Endothelial cell of umbilical vein (primary cell): Measurements from ENCODE around the gene RNLS. TPM values are rescaled to one million over a fixed set of nuclear protein-coding genes. Genes with fewer than 3 reads are reported as not detected.

Experiments
- BruUV-seq: library from RNA; stranded (reverse); fragments of 400-500 nt; replicated peaks from 2 replicates; lab custom pipeline; 2021; lab: Mats Ljungman, UMichigan
- CTCF ChIA-PET: fragments of 300-600, 350-600 bp; sonication (Branson Sonifier 250); formaldehyde crosslinking; loops from one replicate; lab custom pipeline; 2021; ENCODE audit warnings: antibody characterized with exemption, inconsistent platforms; lab: Charles Lee
- POLR2A ChIA-PET: fragments of 300-600, 350-600 bp; sonication (Branson Sonifier 250); formaldehyde crosslinking; loops from one replicate; lab custom pipeline; 2021; ENCODE audit warnings: antibody characterized with exemption, inconsistent platforms; lab: Charles Lee
- DNase-seq: peaks from one replicate; pipeline ENCODE4 v3.0.0-alpha.2; 2011; ENCODE audit warnings: low read depth, low spot score
- FAIRE-seq: peaks from 2 replicates; lab custom pipeline; 2011; peaks lifted over from hg19 to GRCh38; lab: Jason Lieb, UNC
- H2AFZ ChIP-seq: 2 replicates; pipeline ENCODE4 v1.6.0; 2012; ENCODE audit warnings: low read depth, low read length, control low read depth, inconsistent platforms
- H3K27ac ChIP-seq: 2 replicates; pipeline ENCODE4 v1.5.1; 2011; ENCODE audit warnings: low read depth, mild to moderate bottlenecking, control low read depth, low read length, moderate library complexity; ENCODE audit not compliant: insufficient read depth
- H3K27me3 ChIP-seq, 2 experiments: 2 replicates each; pipeline versions ENCODE4 v1.6.0 to v1.6.1; 2011; ENCODE audit warnings: low read length in 2 of 2, mixed read lengths in 1 of 2; ENCODE audit not compliant: control insufficient read depth in 2 of 2, insufficient read depth in 2 of 2
- H3K36me3 ChIP-seq, 2 experiments: 2 replicates in 1 of 2; 3 replicates in 1 of 2; pipeline ENCODE4 v1.5.1; 2011; ENCODE audit warnings: low read length in 2 of 2, mild to moderate bottlenecking in 1 of 2, moderate library complexity in 1 of 2; ENCODE audit not compliant: control insufficient read depth in 2 of 2, insufficient read depth in 2 of 2; ENCODE audit errors: extremely low read depth in 1 of 2
- H3K4me1 ChIP-seq: 3 replicates; pipeline ENCODE4 v1.5.1; 2011; ENCODE audit warnings: mild to moderate bottlenecking, low read length; ENCODE audit not compliant: control insufficient read depth, insufficient read depth; ENCODE audit errors: extremely low read depth
- H3K4me2 ChIP-seq: 2 replicates; pipeline ENCODE4 v1.6.1; 2011; ENCODE audit warnings: low read length, control low read depth, mixed read lengths; ENCODE audit not compliant: insufficient read depth
- H3K4me3 ChIP-seq, 3 experiments: fragments of 200-600 bp in 1 of 3; sonication (generic), shearing (Covaris generic) in 1 of 3; replicated peaks in 1 of 3; 2 replicates each; pipeline ENCODE4 v1.5.1; 2011 to 2016; ENCODE audit warnings: control low read depth in 3 of 3, low read length in 3 of 3, mild to moderate bottlenecking in 2 of 3, inconsistent platforms in 1 of 3, low read depth in 1 of 3, moderate library complexity in 1 of 3; ENCODE audit not compliant: insufficient read depth in 1 of 3
- H3K79me2 ChIP-seq: 2 replicates; pipeline ENCODE4 v1.6.0; 2012; ENCODE audit warnings: low read length, inconsistent platforms; ENCODE audit not compliant: control insufficient read depth, insufficient read depth
- H3K9ac ChIP-seq: replicated peaks from 2 replicates; pipeline ENCODE3; 2011; ENCODE audit warnings: low read length, control low read depth; ENCODE audit not compliant: insufficient read depth; ENCODE audit errors: extremely low read depth
- H3K9me1 ChIP-seq: replicated peaks from 3 replicates; pipeline ENCODE4 v1.6.0; 2011; ENCODE audit warnings: mild to moderate bottlenecking, low read length; ENCODE audit not compliant: control insufficient read depth, insufficient read depth; ENCODE audit errors: extremely low read depth
- H3K9me3 ChIP-seq: replicated peaks from 2 replicates; pipeline ENCODE4 v1.5.1; 2012; ENCODE audit warnings: low read length, inconsistent platforms; ENCODE audit not compliant: control insufficient read depth, insufficient read depth
- H4K20me1 ChIP-seq: replicated peaks from 2 replicates; pipeline ENCODE3; 2011; ENCODE audit warnings: mild to moderate bottlenecking, low read length; ENCODE audit not compliant: control insufficient read depth, insufficient read depth; ENCODE audit errors: extremely low read depth
- CTCF ChIP-seq, 2 donors: IDR thresholded peaks; 1 replicate in 1 of 2; 2 replicates in 1 of 2; pipeline ENCODE4 v1.5.1; 2011; ENCODE audit warnings: low read length in 2 of 2, mild to moderate bottlenecking in 2 of 2, moderate library complexity in 2 of 2, control low read depth in 1 of 2, inconsistent platforms in 1 of 2, low read depth in 1 of 2; ENCODE audit not compliant: insufficient read depth in 1 of 2; ENCODE audit errors: extremely low read depth in 1 of 2
- EZH2 ChIP-seq: IDR thresholded peaks from 2 replicates; pipeline ENCODE4 v1.6.1; 2012; ENCODE audit warnings: borderline replicate concordance, low read depth, mild to moderate bottlenecking, moderate library complexity, low read length, inconsistent platforms; ENCODE audit not compliant: severe bottlenecking
- FOS ChIP-seq: IDR thresholded peaks from 2 replicates; pipeline ENCODE4 v1.6.1; 2011; ENCODE audit warnings: mild to moderate bottlenecking, low read length, moderate library complexity, borderline replicate concordance; ENCODE audit not compliant: insufficient read depth
- GATA2 ChIP-seq: IDR thresholded peaks from 2 replicates; pipeline ENCODE4 v1.7.0; 2011; ENCODE audit warnings: low read depth, mild to moderate bottlenecking, moderate library complexity, mixed read lengths, low read length; ENCODE audit not compliant: insufficient read length, insufficient read depth
- JUN ChIP-seq: IDR thresholded peaks from 2 replicates; pipeline ENCODE4 v1.6.1; 2011; ENCODE audit warnings: borderline replicate concordance, low read depth; ENCODE audit not compliant: insufficient read length, insufficient read depth
- MAX ChIP-seq: IDR thresholded peaks from 2 replicates; pipeline ENCODE4 v1.6.1; 2011; ENCODE audit not compliant: insufficient read depth, insufficient read length
- MYC ChIP-seq: IDR thresholded peaks from one replicate; pipeline ENCODE4 v1.6.1; 2011; ENCODE audit warnings: mild to moderate bottlenecking, low read depth, low read length
- POLR2A ChIP-seq: IDR thresholded peaks from 2 replicates; pipeline ENCODE4 v1.6.1; 2012; ENCODE audit warnings: low read depth, mild to moderate bottlenecking, control low read depth, low read length
- POLR2AphosphoS5 ChIP-seq: IDR thresholded peaks from 2 replicates; pipeline ENCODE4 v1.6.1; 2012; ENCODE audit warnings: low read depth, mild to moderate bottlenecking, control low read depth, low read length, moderate library complexity; ENCODE audit not compliant: insufficient read depth
- dilution Hi-C: fragments of 300-500 bp; cut with MboI; formaldehyde crosslinking; loops from one replicate; pipeline ENCODE4 v1.15.0; 2019; ENCODE audit warnings: low sequenced_read_pairs; ENCODE audit not compliant: extremely low pct_ligation_motif_present
- intact Hi-C: fragments of 100-400 bp; cut with micrococcal nuclease; formaldehyde crosslinking; loops from one replicate; pipeline ENCODE4 v1.10.0; 2022
- polyA plus RNA-seq, 4 experiments: library from polyadenylated mRNA; depleted of rRNA in 3 of 4; stranded (reverse) in 3 of 4; unstranded in 1 of 4; fragments of >200 nt; gene quantifications; 2 replicates each; pipeline versions ENCODE4 v1.2.1 to v1.2.3, GENCODE V29; 2011 to 2012; ENCODE audit warnings: missing spikeins in 1 of 4
- total RNA-seq: library from RNA; stranded (reverse); gene quantifications from 2 replicates; pipeline ENCODE4 v1.2.3, GENCODE V29; 2021

RNLS gene
- total and polyA plus RNA-seq, 2 donors (not counting 3 experiments of a cell fraction or from before 2014, with no cell fraction given): 2.5 to 4.6 TPM

GRCh38 chr10:88379575-88379974, 203.5 kb downstream of the RNLS start:
- DNase-seq (no peak), FAIRE-seq (no peak)
- Histone ChIP-seq H3K4me2 (no peak overlapping the region), H3K9ac (no peak overlapping the region), H4K20me1 (no peaks in the 10 kb centered on the region), H3K27me3 (no peaks in the 10 kb centered on the region), H3K79me2 (no peaks in the 10 kb centered on the region), H3K4me1 (no peaks in the 10 kb centered on the region), H3K4me3 (no peak overlapping the region), H3K9me3 (no peaks in the 10 kb centered on the region), H3K9me1 (no peaks in the 10 kb centered on the region), H3K27ac (no peak overlapping the region), H2AFZ (no peak overlapping the region), H3K36me3 (no peaks in the 10 kb centered on the region)
- intact Hi-C loops (no loop called here), dilution Hi-C loops (no loop called here)
- ChIA-PET CTCF (interaction anchor here (0.9 to 6.0 kb wide), 2 partner anchors 9 kb away, joined by 4 to 47 read pairs; no protein-coding TSS in a partner anchor), POLR2A (interaction anchor here (0.5 kb wide), 1 partner anchor 716 kb away, joined by 6 read pairs; no protein-coding TSS in a partner anchor)
- no peak for TF ChIP-seq MYC
- TF ChIP-seq MAX: no peak
- no peak for TF ChIP-seq FOS
- no peak for TF ChIP-seq JUN
- TF ChIP-seq GATA2: no peak
- no peak for TF ChIP-seq POLR2AphosphoS5
- no peak for TF ChIP-seq POLR2A
- TF ChIP-seq EZH2: no peak
- TF ChIP-seq CTCF (IDR thresholded peaks at IDR 0.05; ENCODE audit: extremely low read depth in 1 of 2, insufficient read depth in 1 of 2, low read depth in 1 of 2, low read length in 2 of 2): no peak
- no TSS peak for BruUV-seq
